Osteocyte (in vitro differentiated cells): ENCODE measurements around the gene FAM118B. TPM values are rescaled to one million over a fixed set of nuclear protein-coding genes. Genes with fewer than 3 reads are reported as not detected.

Experiments
- DNase-seq: peaks from one replicate; pipeline ENCODE4 v3.0.0; 2021; ENCODE audit warnings: mixed read lengths; ENCODE audit not compliant: unreplicated experiment; ENCODE audit errors: extremely low spot score
- H3K27ac Mint-ChIP-seq: one replicate; pipeline ENCODE4 v1.8.0; 2021; ENCODE audit warnings: mild to moderate bottlenecking, mixed read lengths; ENCODE audit not compliant: unreplicated experiment
- H3K27me3 Mint-ChIP-seq: one replicate; pipeline ENCODE4 v1.8.0; 2021; ENCODE audit warnings: mixed read lengths; ENCODE audit not compliant: unreplicated experiment
- H3K36me3 Mint-ChIP-seq: one replicate; pipeline ENCODE4 v1.8.0; 2021; ENCODE audit warnings: mixed read lengths; ENCODE audit not compliant: unreplicated experiment
- H3K4me1 Mint-ChIP-seq: one replicate; pipeline ENCODE4 v1.8.0; 2021; ENCODE audit warnings: mixed read lengths; ENCODE audit not compliant: unreplicated experiment
- H3K4me3 Mint-ChIP-seq: one replicate; pipeline ENCODE4 v1.8.0; 2021; ENCODE audit warnings: mild to moderate bottlenecking, moderate library complexity, mixed read lengths; ENCODE audit not compliant: unreplicated experiment
- H3K9me3 Mint-ChIP-seq: one replicate; pipeline ENCODE4 v1.8.0; 2021; ENCODE audit warnings: mixed read lengths; ENCODE audit not compliant: unreplicated experiment
- CTCF ChIP-seq: fragments of 200-600 bp; sonication (generic); IDR thresholded peaks from 2 replicates; pipeline ENCODE4 v1.5.0; 2021; ENCODE audit warnings: antibody characterized with exemption, mild to moderate bottlenecking, moderate library complexity
- total RNA-seq: library from RNA; stranded (reverse); gene quantifications from 2 replicates; pipeline ENCODE4 v1.2.1, GENCODE V29; 2021

Gene FAM118B
- total RNA-seq, 1 donor from 2014 or later: 23.3 TPM

- no peaks in the 10 kb centered on the region for H3K27me3 Mint-ChIP-seq
- no peak for TF ChIP-seq CTCF
These were observed 34.6 kb upstream of the FAM118B start for GRCh38 chr11:126176853-126177470.

GRCh38 chr11:126181939-126182730 lies 29.4 kb upstream of the FAM118B start:
- no peak overlapping the region for H3K4me3 Mint-ChIP-seq
- H3K27me3 Mint-ChIP-seq: no peaks in the 10 kb centered on the region
- no peaks in the 10 kb centered on the region for H3K9me3 Mint-ChIP-seq
- TF ChIP-seq CTCF: no peak
- no peak for DNase-seq
- no peak overlapping the region for H3K27ac Mint-ChIP-seq
- no peaks in the 10 kb centered on the region for H3K4me1 Mint-ChIP-seq
- peaks cover 2% of the 10 kb centered on the region for H3K36me3 Mint-ChIP-seq

More at GRCh38 chr11:126176853-126177470, 34.6 kb upstream of the FAM118B start:
- no peak overlapping the region for H3K4me3 Mint-ChIP-seq
- no peak for DNase-seq
- H3K9me3 Mint-ChIP-seq: no peaks in the 10 kb centered on the region
- H3K36me3 Mint-ChIP-seq: peaks cover 2% of the 10 kb centered on the region
- H3K27ac Mint-ChIP-seq: no peak overlapping the region
- peaks cover 5% of the 10 kb centered on the region for H3K4me1 Mint-ChIP-seq

- no peak for TF ChIP-seq CTCF
- no peak for DNase-seq
- H3K27me3 Mint-ChIP-seq: no peaks in the 10 kb centered on the region
- no peak overlapping the region for H3K27ac Mint-ChIP-seq
- H3K36me3 Mint-ChIP-seq: peaks cover 2% of the 10 kb centered on the region
- H3K4me3 Mint-ChIP-seq: no peak overlapping the region
- H3K4me1 Mint-ChIP-seq: no peaks in the 10 kb centered on the region
- H3K9me3 Mint-ChIP-seq: no peaks in the 10 kb centered on the region
These were observed 28.7 kb upstream of the FAM118B start for GRCh38 chr11:126182787-126183445.

- Mint-ChIP-seq H3K9me3 (no peaks in the 10 kb centered on the region), H3K27me3 (no peaks in the 10 kb centered on the region), H3K27ac (no peak overlapping the region), H3K4me3 (no peak overlapping the region), H3K36me3 (no peaks in the 10 kb centered on the region), H3K4me1 (no peaks in the 10 kb centered on the region)
- no peak for DNase-seq
- no peak for TF ChIP-seq CTCF
These were observed 26.1 kb upstream of the FAM118B start for GRCh38 chr11:126185259-126186024.
